ENCODE data around the gene ST8SIA1. TPM values are rescaled to one million over a fixed set of nuclear protein-coding genes. Genes with fewer than 3 reads are reported as not detected.
A peak's percentile ranks its signal among the peaks of the same experiment; 100 is the strongest.

The ST8SIA1 gene
- total RNA-seq, 2 experiments from 2014 or later = not detected

GRCh38 chr12:22188431-22188830 lies 146.1 kb downstream of the ST8SIA1 start:
- Histone ChIP-seq H3K36me3 (ENCODE audit: insufficient read depth, low read length) (no peaks in the 10 kb centered on the region), H3K27ac (ENCODE audit: low read depth, low read length, poor library complexity, severe bottlenecking) (no peak overlapping the region), H2AFZ (ENCODE audit: low read length) (no peak overlapping the region), H3K4me3 (ENCODE audit: low read depth, low read length, poor library complexity, severe bottlenecking) (no peak overlapping the region), H3K4me1 (ENCODE audit: insufficient read depth, low read length, poor library complexity, severe bottlenecking) (no peaks in the 10 kb centered on the region), H3K79me2 (ENCODE audit: insufficient read depth, low read depth, low read length) (no peaks in the 10 kb centered on the region), H3K9me3 (ENCODE audit: low read length) (no peaks in the 10 kb centered on the region), H4K20me1 (ENCODE audit: insufficient read depth, low read length) (no peaks in the 10 kb centered on the region), H3K4me2 (ENCODE audit: low read length) (no peak overlapping the region), H3K9me2 (ENCODE audit: insufficient read depth, low read length) (no peaks in the 10 kb centered on the region)
- TF ChIP-seq CTCF (conservative IDR thresholded peaks at IDR 0.05; ENCODE audit: low read length) = no peak
- no TSS peak for BruUV-seq (replicated peaks)
- intact Hi-C loops (cut with micrococcal nuclease; ENCODE audit: unreplicated experiment) = no loop called here
- POLR2A ChIA-PET = no interaction called here
- DNase-seq (ENCODE audit: low spot score) = no peak
- CTCF ChIA-PET (ENCODE audit: unreplicated experiment) = no interaction called here

- Histone ChIP-seq H4K20me1 (ENCODE audit: insufficient read depth, low read length) (no peaks in the 10 kb centered on the region), H3K27ac (ENCODE audit: low read depth, low read length, poor library complexity, severe bottlenecking) (no peak overlapping the region), H3K79me2 (ENCODE audit: insufficient read depth, low read depth, low read length) (no peaks in the 10 kb centered on the region), H2AFZ (ENCODE audit: low read length) (no peak overlapping the region), H3K9me3 (ENCODE audit: low read length) (no peaks in the 10 kb centered on the region), H3K9me2 (ENCODE audit: insufficient read depth, low read length) (no peaks in the 10 kb centered on the region), H3K4me2 (ENCODE audit: low read length) (no peak overlapping the region), H3K4me3 (ENCODE audit: low read depth, low read length, poor library complexity, severe bottlenecking) (no peak overlapping the region), H3K4me1 (ENCODE audit: insufficient read depth, low read length, poor library complexity, severe bottlenecking) (no peaks in the 10 kb centered on the region), H3K36me3 (ENCODE audit: insufficient read depth, low read length) (no peaks in the 10 kb centered on the region)
- ChIA-PET POLR2A (interaction anchor here (0.7 kb wide), 1 partner anchor 193 kb away, joined by 3 read pairs; no protein-coding TSS in a partner anchor), CTCF (ENCODE audit: unreplicated experiment) (no interaction called here)
- no TSS peak for BruUV-seq (replicated peaks)
- DNase-seq (ENCODE audit: low spot score) = no peak
- intact Hi-C loops (cut with micrococcal nuclease; ENCODE audit: unreplicated experiment) = no loop called here
- TF ChIP-seq EZH2phosphoT487 (IDR thresholded peaks at IDR 0.05; ENCODE audit: borderline replicate concordance, low read depth, low read length) (no peak), CTCF (conservative IDR thresholded peaks at IDR 0.05; ENCODE audit: low read length) (no peak)
Observed at GRCh38 chr12:22180705-22181104, 153.8 kb downstream of the ST8SIA1 start.

- Histone ChIP-seq H3K9me2 (ENCODE audit: insufficient read depth, low read length) (no peaks in the 10 kb centered on the region), H2AFZ (ENCODE audit: low read length) (no peak overlapping the region), H3K4me3 (ENCODE audit: low read depth, low read length, poor library complexity, severe bottlenecking) (no peak overlapping the region), H3K36me3 (ENCODE audit: insufficient read depth, low read length) (no peaks in the 10 kb centered on the region), H3K4me2 (ENCODE audit: low read length) (no peak overlapping the region), H3K27ac (ENCODE audit: low read depth, low read length, poor library complexity, severe bottlenecking) (no peak overlapping the region), H3K9me3 (ENCODE audit: low read length) (no peaks in the 10 kb centered on the region), H3K4me1 (ENCODE audit: insufficient read depth, low read length, poor library complexity, severe bottlenecking) (no peaks in the 10 kb centered on the region), H4K20me1 (ENCODE audit: insufficient read depth, low read length) (no peaks in the 10 kb centered on the region), H3K79me2 (ENCODE audit: insufficient read depth, low read depth, low read length) (no peaks in the 10 kb centered on the region)
- POLR2A ChIA-PET = no interaction called here
- intact Hi-C loops (cut with micrococcal nuclease; ENCODE audit: unreplicated experiment) = no loop called here
- CTCF ChIA-PET (ENCODE audit: unreplicated experiment) = no interaction called here
- no TSS peak for BruUV-seq (replicated peaks)
- DNase-seq (ENCODE audit: low spot score) = no peak
- TF ChIP-seq CTCF (conservative IDR thresholded peaks at IDR 0.05; ENCODE audit: low read length) (peak; percentile 42; the same call in 1 of the 2 replicates), EZH2phosphoT487 (IDR thresholded peaks at IDR 0.05; ENCODE audit: borderline replicate concordance, low read depth, low read length) (no peak)
Observed at GRCh38 chr12:22173177-22173576, 161.3 kb downstream of the ST8SIA1 start.
